GM21825 (cell line): ENCODE measurements around the gene PRIM2.
"Not testable (repeated sequence)": the region's sequence is repeated elsewhere in the genome, so short reads cannot be mapped to it uniquely, and the experiment has no call there.

Experiments
- ATAC-seq: cut with Tn5 transposase; IDR thresholded peaks from one replicate; pipeline ENCODE4 v1.9.1; 2021; ENCODE audit warnings: mild to moderate bottlenecking, moderate library complexity; ENCODE audit not compliant: unreplicated experiment

The PRIM2 gene

GRCh38 chr6:57444787-57445186 is 127.4 kb downstream of the PRIM2 start:
- ATAC-seq = not testable (repeated sequence)

- peak; percentile 34 for ATAC-seq
Measured at GRCh38 chr6:57445379-57445778, 127.9 kb downstream of the PRIM2 start.

GRCh38 chr6:57445790-57446468 is 128.5 kb downstream of the PRIM2 start:
- peak; percentile 82 for ATAC-seq

GRCh38 chr6:57449496-57450066 is 132.2 kb downstream of the PRIM2 start:
- ATAC-seq = not testable (repeated sequence)

GRCh38 chr6:57459781-57460180 is 142.4 kb downstream of the PRIM2 start:
- ATAC-seq = not testable (repeated sequence)

- not testable (repeated sequence) for ATAC-seq
Measured at GRCh38 chr6:57461022-57461421, 143.6 kb downstream of the PRIM2 start.

GRCh38 chr6:57463809-57464208 is 146.4 kb downstream of the PRIM2 start:
- ATAC-seq = not testable (repeated sequence)

- not testable (repeated sequence) for ATAC-seq
Measured at GRCh38 chr6:57465968-57466367, 148.5 kb downstream of the PRIM2 start.

GRCh38 chr6:57469072-57469471 is 151.6 kb downstream of the PRIM2 start:
- ATAC-seq = no peak

- not testable (repeated sequence) for ATAC-seq
Measured at GRCh38 chr6:57470148-57470547, 152.7 kb downstream of the PRIM2 start.

- ATAC-seq = not testable (repeated sequence)
Measured at GRCh38 chr6:57471314-57471864, 154.0 kb downstream of the PRIM2 start.

- not testable (repeated sequence) for ATAC-seq
Measured at GRCh38 chr6:57472861-57473362, 155.5 kb downstream of the PRIM2 start.

- ATAC-seq = not testable (repeated sequence)
Measured at GRCh38 chr6:57474862-57475475, 157.5 kb downstream of the PRIM2 start.

GRCh38 chr6:57475656-57476055 is 158.2 kb downstream of the PRIM2 start:
- not testable (repeated sequence) for ATAC-seq

GRCh38 chr6:57480194-57480593 is 162.8 kb downstream of the PRIM2 start:
- ATAC-seq = not testable (repeated sequence)

GRCh38 chr6:57481121-57481520 is 163.7 kb downstream of the PRIM2 start:
- not testable (repeated sequence) for ATAC-seq

- not testable (repeated sequence) for ATAC-seq
Measured at GRCh38 chr6:57482471-57482870, 165.0 kb downstream of the PRIM2 start.

GRCh38 chr6:57486494-57487081 is 169.2 kb downstream of the PRIM2 start:
- not testable (repeated sequence) for ATAC-seq

GRCh38 chr6:57488551-57488950 is 171.1 kb downstream of the PRIM2 start:
- not testable (repeated sequence) for ATAC-seq

- ATAC-seq = not testable (repeated sequence)
Measured at GRCh38 chr6:57489887-57490286, 172.5 kb downstream of the PRIM2 start.

GRCh38 chr6:57491795-57492194 is 174.4 kb downstream of the PRIM2 start:
- not testable (repeated sequence) for ATAC-seq
